GM19351 (cell line): ENCODE results near the gene HAUS6.
"Not testable (repeated sequence)": the region's sequence is repeated elsewhere in the genome, so short reads cannot be mapped to it uniquely, and the experiment has no call there.

Source experiments
- ATAC-seq: cut with Tn5 transposase; IDR thresholded peaks from one replicate; pipeline ENCODE4 v1.9.1; 2021; ENCODE audit warnings: mild to moderate bottlenecking, moderate library complexity; ENCODE audit not compliant: unreplicated experiment

Gene HAUS6, protein sequence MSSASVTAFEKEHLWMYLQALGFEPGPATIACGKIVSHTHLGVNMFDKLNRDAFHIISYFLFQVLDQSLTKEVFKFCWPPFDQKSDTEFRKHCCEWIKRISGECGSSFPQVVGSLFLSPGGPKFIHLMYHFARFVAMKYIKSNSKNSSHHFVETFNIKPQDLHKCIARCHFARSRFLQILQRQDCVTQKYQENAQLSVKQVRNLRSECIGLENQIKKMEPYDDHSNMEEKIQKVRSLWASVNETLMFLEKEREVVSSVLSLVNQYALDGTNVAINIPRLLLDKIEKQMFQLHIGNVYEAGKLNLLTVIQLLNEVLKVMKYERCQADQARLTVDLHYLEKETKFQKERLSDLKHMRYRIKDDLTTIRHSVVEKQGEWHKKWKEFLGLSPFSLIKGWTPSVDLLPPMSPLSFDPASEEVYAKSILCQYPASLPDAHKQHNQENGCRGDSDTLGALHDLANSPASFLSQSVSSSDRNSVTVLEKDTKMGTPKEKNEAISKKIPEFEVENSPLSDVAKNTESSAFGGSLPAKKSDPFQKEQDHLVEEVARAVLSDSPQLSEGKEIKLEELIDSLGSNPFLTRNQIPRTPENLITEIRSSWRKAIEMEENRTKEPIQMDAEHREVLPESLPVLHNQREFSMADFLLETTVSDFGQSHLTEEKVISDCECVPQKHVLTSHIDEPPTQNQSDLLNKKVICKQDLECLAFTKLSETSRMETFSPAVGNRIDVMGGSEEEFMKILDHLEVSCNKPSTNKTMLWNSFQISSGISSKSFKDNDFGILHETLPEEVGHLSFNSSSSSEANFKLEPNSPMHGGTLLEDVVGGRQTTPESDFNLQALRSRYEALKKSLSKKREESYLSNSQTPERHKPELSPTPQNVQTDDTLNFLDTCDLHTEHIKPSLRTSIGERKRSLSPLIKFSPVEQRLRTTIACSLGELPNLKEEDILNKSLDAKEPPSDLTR

DNA sequence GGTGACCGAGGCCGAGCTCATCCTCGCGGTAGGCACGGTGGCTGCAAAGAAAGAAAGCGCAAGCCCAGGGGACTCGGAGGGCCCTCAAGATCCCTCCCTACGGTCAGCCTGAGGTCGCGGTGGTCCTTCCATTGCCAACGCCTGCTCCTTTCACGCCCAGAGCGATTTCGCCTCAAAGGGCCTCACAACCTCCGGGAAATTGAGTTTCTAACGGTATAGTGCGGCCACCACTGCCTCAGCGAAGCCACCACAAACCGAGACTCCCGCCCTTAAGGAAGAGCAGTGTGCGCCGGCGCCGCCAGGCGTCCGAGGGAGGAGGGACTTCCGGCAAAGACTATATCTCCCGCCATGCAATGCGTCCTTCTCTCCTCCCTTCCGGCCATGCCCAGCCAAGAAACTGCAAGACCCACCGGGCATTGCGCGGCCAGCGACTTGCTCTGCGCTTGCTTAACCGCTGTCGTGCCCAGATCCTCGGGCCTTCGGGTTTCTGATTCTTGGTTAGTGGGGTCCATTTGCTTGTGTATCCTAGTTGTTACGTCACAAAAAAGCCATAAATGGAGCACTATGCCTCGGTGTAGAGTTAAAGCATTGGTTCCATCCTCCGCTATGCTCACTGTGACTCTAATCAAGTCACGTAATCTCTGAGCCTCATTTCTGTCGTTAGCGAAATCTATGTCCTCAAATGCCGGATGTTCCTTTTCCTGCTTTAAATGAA is at the start of gene HAUS6:
HAUS6 (minus strand) TSS at position 274 of the 715 bp plus-strand sequence; CDS start at position 21, 253 bp downstream.
- peak; percentile 98 for ATAC-seq

DNA sequence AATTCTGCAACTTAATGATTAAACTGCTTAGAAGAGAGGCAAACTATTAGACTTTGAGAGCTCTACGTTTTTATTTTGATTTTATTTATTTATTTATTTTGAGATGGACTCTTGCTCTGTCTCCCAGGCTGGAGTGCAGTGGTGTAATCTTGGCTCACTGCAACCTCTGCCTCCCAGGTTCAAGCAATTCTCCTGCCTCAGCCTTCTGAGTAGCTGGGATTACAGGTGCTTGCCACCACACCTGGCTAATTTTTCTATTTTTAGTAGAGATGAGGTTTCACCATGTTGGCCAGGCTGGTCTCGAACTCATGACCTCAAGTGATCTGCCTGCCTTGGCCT is 49.4 kb upstream of the HAUS6 start:
- not testable (repeated sequence) for ATAC-seq

DNA sequence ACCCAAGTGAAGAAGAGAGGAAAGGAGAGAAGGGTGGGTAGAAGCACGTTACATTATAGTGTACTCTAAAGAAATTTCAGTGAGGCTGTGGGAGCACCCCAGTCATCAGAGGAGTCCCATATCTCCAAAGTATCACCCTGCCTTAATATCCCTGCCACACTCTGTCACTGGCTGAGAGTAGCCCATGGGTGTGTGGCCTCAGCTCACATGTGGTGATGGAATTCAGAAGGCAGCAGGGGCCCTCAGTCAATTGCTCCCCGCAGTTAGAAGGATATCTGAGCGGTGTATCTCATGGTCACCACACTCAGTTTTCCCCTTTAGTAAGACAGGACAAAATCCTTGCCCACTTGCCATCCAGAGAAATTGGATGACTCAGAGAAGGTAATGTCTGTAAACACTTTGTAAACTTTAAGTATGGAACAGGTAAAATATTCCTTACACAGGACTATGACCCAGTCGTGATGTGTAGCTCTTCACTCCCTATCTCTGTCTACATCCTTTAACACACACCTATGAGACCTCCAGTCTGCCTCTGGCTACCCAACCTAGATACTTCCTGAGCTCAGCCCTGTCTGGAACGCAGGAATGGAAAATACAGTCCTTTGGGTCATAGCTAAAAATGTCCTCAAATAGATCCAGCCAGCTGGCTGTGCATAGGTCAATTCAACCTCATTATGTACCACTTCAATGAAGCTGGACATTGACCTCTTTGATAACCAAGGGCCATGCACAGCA is 48.9 kb upstream of the HAUS6 start:
- ATAC-seq, result no peak

DNA sequence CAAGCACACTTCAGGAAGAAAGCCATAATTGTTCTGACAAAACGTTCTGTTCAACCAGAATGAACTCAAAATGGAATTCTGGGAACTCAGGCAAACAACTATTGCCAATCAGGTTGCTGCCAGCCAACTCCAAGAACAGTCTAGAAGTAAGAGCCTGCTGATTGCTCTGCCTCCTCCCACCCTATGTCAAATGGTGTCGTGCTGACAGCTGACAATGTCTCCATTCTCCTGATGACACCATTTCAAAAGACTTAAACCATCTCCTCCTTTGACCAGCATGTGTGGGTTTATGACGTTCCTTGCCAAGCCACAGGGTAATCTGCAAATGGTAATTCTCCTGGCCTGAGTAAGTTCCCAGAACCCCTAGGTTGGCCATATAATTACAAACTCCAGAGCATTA is 46.5 kb upstream of the HAUS6 start:
- no peak for ATAC-seq

DNA sequence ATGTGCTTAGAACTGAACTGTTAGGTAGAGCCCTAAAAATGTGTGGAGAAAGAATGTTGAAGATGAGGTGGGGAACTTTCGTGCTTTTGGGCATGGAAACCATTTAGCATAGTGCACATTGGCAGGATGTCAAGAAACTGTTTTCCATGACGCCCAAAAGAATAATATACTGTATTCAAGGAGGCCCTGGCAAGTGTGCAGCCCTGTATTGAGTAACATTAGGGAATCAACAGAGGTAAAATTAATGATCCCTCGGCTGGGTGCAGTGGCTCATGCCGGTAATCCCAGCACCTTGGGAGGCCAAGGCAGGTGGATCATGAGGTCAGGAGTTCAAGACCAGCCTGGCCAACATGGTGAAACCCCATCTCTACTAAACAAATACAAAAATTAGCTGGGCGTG is 45.5 kb upstream of the HAUS6 start:
- ATAC-seq, result no peak

DNA sequence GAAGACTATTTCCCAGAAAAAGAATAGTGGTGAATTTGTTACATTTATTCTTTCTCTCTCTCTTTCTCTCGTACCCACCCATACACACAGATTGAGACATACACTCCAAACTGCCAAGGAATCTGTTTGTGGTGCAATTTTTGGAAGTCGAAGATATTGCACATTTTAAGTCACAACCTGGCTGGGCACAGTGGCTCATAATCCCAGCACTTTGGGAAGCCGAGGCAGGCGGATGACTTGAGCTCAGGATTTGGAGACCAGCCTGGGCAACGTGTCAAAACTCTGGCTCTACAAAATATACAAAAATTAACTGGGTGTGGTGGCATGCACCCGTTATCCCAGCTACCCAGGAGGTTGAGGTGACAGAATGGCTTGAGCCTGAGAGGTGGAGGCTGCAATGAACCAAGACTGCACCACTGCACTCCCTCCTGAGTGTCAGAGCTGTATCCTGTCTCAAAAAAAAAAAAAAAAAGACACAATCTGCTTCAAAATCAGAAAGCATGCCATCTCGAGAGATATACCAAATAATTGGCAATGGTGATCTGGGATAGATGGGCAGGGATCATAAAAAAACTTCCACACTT is 43.8 kb upstream of the HAUS6 start:
- ATAC-seq, result no peak

DNA sequence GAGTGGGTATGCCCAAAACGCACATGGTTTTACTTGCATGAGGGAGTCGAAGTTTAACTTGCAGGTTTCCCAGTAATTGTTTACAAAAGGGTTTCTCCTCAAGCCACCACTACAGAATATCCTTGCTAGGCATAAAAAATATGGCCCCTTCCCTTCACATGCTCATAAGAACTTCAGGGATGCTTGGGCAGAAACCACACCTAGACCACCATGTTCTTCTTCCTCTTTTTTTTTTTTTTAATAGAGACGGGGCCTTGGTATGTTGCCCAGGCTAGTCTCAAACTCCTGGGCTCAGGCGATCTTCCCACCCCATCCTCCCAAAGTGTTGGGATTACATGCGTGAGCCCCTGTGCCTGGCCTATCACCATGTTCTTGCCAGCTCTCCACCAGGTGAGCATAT is 43.2 kb upstream of the HAUS6 start:
- no peak for ATAC-seq

DNA sequence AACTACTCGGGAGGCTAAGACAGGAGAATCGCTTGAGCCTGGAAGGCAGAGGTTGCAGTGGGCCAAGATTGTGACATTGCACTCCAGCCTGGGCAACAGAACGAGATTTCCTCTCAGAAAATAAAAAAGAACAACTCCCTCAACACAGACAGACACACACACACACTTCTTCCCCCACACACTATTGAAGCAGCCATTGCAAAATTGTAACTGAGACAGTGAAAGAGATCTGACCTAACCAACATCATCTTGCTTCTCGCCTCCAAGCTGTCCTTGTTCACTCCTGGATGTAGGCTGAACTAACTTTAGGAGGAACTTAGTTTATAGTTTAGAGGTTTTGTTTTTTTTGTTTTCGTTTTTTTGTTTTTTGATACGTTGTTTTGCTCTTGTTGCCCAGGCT is 37.6 kb upstream of the HAUS6 start:
- ATAC-seq, result no peak

DNA sequence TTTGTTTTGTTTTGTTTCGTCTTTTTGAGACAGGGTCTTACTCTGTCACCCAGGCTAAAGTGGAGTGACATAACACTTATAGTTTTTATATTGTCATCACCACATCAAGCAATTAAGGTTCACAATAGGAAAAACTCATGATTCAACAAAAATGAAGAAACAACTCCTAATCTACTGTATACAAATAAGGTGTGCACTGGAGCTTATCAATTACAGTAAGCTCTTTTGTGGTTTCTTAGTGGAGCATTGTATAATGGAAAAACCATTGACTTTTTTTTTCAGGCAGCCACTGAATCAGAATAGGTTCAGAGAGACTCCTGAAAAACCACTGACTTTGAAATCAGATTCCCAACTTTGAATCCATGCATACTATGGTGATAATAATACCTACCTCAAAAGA is 35.4 kb upstream of the HAUS6 start:
- no peak for ATAC-seq

DNA sequence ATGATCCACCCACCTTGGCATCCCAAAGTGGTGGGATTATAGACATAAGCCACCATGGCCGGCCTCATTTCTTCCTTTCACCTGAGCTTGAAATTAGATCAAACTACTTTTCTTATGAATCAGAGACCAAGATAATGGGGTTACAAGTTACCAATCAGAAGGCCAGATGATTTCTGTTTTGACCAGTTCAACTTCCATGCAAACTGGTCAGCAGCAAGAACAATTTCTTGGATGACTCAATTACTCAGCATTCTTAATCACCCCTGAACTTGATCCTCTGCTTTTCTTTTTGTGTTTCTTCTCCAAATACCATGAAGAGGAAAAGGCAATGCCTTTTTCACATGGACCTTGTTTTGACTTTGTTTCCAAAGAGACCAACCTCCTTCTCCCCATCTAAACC is 34.6 kb upstream of the HAUS6 start:
- no peak for ATAC-seq

DNA sequence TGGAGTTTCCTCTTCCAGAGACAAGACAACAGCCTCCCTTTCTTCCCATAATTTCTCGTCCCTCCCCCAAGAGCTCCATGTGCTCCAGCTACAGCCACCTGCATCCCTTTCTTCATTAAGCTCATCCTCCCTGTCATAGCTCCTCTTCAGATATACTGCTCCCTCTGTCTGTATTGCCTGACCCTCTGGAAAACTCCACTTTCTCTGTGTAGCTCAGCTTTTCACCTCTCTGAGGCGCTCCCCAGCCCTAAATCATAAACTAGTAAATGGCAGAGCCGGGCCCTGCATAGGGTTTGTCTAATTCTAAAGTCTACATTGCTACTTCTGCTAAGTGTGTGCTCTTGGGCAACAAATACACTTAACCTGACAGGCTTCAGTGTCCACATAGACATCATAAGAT is 33.4 kb upstream of the HAUS6 start:
- no peak for ATAC-seq

DNA sequence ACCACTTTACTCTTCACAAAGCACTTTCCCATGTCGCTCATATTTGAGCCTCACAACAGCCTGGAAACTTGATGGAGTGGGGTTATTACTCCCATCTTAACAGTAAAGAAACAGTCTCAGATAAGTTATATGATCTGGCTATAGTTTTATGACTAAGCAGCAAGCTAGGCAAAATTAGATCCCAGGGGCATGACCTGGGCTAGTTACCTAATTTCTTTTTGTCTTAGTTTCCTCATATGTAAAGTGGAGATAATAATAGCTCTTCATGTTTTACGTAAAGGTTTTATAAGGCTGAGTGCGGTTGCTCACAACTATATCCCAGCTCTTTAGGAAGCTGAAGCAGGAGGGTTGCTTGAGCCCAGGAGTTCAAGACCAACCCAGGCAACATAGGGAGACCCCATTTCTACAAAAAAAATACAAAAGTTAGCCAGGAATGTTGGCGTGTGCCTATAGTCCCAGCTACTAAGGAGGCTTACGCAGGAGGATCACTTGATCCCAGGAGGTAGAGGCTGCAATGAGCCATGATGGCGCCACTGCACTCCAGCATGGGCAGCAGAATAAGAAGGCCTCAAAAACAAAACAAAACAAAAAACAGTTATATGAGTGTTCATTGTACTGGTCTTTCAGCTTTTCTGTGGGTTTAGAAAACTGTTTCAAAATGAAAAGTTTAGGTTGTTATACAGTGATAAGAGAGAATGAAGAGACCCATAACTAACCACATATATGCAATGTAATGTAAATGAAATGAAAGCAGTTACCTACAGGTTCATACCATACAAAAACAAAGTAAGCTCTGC is 31.0 kb upstream of the HAUS6 start:
- no peak for ATAC-seq

DNA sequence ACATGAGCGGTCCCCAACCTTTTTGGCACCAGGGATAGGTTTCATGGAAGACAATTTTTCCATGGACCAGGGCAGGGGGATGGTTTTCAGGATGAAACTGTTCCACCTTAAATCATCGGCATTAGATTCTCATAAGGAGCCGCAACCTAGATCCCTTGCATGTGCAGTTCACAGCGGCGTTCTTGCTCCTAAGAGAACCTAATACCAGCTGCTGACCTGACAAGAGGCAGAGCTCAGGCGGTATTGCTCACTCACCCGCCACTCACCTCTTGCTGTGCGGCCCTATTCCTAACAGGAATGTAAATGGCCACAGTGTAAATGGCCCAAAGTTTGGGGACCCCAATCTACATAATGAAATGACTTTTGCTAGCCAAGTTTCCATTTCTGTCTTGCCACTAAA is 27.7 kb upstream of the HAUS6 start:
- ATAC-seq, result no peak

DNA sequence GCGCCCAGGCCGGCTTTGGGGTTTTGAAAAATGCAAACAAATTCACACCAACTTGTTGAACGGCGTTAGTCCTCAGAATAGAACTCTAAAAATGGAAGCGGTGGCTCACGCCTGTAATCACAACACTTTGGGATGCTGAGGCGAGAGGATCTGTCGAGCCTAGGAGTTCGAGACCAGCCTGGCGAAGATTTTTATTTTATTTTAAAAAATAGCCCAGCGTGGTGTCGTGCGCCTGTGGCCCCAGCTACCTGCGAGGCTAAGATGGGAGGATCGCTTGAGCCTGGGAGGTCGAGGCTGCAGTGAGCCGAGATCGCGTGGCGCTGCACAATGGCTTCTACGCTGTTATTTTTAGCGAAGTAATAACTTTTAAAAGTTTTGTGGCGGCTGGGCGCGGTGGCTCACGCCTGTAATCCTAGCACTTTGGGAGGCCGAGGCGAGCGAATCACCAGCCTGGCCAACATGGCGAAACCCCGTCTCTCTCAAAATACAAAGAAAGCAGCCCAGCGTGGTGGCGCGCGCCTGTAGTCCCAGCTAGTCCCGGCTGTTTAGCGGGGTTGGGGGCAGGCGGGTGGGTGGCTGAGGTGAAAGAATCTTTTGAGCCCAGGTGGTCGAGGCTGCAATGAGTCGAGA is 25.3 kb upstream of the HAUS6 start:
- peak; percentile 20 for ATAC-seq

DNA sequence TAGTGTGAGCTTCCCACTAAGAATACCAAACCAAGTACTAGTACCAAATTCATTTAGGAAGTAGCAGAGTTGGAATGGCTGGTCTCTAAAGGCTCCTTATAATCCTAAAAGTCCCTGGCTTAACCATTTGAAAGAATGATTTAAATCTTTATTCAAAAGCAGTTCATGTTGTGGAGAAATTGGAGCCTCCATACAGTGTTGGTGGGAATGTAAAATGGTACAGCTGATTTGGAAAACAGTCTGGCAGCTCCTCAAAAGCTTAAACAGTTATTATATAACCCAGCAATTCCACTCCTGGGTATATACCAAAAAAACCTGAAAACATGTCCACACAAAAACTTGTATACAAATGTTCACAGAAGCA is 21.7 kb upstream of the HAUS6 start:
- ATAC-seq, result no peak

DNA sequence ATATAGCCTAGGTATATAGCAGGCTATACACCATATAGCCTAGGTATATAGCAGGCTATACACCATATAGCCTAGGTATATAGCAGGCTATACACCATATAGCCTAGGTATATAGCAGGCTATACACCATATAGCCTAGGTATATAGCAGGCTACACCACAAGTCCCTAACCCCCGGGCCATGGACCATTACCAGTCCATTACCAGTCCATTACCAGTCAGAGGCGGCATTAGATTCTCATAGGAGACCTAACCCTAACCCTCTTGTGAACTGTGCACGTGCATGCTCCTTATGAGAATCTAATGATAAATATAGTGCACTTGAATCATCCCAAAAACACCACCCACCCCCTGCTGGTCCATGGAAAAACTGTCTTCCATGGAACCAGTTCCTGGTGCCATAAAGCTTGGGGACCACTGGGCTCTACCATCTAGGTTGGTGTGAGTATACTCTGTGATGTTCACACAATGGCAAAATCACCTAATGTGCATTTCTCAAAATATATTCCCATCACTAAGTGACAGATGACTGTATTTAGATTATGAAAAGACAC is 19.9 kb upstream of the HAUS6 start:
- no peak for ATAC-seq

DNA sequence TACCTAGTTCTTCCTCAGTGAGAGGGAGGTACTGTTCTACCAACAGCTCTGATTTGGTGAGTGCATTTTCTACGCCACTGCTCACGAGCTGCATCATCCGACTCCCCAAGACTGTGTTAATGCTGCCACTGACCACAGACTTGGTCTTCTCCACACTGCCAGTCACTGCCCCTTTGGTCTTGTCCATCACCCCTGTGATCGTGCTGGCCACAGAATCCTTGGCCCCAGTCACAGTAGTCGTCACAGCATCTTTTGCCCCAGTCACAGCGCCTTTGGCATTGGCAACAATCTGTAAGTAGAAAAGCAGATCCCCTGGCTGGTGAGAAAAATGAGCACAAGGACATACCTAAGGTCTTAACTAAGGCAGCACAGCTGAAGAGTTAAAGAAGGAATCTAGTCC is 18.2 kb upstream of the HAUS6 start:
- no peak for ATAC-seq

DNA sequence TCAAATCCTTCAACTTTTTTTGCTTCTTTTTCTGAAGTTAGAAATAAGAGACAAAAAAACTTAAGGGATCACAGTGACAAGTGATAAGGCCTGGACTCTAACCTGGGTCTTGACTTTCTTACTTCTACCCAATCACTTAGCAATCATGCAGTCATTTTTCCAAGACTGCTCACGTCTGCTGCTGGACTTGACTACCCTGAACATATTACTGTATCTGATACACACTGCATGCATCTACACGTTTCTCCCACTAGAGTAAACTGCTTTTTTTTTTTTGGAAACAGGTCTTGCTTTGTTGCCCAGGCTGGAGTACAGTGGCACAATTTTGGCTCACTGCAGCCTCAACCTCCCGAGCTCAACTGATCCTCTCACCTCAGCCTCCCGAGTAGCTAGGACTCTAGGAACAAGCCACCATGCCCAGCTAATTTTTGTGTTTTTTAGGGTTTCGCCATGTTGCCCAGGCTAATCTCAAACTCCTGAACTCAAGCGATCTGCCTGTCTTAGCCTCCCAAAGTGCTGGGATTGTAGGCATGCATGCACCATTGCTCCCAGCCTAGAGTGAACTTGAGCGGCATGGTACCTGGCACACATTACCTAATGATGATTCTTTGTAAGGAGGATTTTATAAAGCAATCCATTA is 17.2 kb upstream of the HAUS6 start:
- no peak for ATAC-seq
